HG02642 (cell line): ENCODE data around the gene RPS6KA1.

ENCODE experiments used
- ATAC-seq: cut with Tn5 transposase; IDR thresholded peaks from one replicate; pipeline ENCODE4 v1.9.1; 2021; ENCODE audit warnings: mild to moderate bottlenecking; ENCODE audit not compliant: unreplicated experiment, poor library complexity

Gene RPS6KA1

DNA sequence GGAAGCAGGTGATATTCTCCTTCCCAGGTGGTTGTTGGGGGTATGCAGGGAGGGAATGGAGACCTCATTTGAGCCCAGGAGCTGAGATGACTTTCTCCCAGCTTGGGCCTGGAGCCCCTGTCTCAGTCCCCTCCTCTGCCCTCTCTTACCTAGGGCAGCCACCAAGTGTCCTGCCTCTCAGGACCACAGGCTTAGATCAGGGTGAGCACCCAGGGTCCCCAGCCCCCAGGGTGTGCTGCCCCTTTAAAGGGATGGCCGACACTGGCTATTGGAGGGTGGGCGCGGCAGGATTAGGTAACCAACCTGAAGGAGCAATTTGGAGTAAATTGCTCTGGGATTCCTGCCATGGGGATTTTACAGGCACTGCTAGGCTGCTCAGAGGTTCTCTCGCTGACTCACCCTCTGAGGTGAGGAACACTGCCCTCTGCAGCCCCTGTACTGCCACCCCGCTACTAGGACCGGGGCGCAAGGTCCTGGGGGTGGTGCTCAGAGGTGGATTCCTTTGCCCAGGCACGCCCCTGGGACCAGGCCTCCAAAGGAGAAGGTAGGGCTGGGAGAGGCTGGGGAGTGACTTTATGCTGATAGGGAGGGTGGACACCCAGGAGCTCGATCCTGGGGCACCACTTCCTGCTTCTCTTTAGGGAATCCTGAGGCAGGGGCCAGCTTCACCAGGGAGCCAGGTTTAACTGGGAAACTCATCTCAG, 1.5 kb downstream of the RPS6KA1 start:
- ATAC-seq: no peak

DNA sequence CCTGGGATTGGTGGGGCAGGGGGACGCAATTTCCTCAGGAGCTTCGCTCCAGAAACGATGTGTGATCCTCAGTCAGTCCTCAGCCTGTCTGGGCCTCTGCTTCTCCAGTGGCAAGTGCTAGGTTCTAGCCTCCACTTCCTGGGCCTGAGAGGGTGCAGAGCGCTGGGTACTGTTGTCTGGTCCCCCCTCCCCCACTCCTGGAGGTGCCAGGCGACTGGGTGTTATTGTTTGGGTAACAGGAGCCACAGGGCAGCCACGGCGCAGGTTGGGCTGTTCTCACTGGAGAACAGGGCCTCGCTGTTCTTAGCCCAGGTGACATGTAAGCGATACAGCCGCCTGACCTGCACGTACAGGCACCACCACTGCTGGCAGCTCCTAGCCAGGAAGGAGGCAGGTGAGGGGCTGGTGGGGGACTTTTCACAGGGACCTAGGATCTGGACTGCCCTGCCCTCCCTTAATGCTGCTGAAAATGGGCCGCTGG, 2.1 kb downstream of the RPS6KA1 start:
- no peak for ATAC-seq

DNA sequence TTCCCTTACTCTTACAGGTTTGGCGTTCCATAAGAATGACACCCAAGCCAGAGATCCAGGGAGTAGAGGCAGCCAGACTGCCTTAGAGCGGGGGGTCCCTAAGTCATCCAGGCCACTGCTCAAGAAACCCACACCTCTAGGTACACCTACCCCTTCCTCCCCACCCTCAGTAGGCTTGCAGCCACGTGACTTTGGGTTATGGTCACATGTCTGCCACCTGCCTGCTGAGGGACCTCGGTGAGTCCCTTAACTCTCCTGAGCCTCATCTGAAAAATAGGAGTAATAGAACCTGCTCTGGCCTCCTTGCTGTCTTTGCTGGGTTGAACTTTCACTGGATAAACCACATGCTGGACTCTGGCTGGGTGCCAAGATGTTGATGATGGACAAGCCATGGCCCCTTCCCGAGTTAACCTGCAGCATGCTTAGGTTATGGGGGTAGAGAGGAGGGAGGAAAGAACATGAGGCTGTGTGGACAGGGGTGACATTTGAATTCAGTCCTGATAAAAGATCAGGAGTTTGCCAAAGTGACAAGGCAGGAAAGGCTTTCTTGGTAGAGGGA, 4.5 kb downstream of the RPS6KA1 start:
- no peak for ATAC-seq

DNA sequence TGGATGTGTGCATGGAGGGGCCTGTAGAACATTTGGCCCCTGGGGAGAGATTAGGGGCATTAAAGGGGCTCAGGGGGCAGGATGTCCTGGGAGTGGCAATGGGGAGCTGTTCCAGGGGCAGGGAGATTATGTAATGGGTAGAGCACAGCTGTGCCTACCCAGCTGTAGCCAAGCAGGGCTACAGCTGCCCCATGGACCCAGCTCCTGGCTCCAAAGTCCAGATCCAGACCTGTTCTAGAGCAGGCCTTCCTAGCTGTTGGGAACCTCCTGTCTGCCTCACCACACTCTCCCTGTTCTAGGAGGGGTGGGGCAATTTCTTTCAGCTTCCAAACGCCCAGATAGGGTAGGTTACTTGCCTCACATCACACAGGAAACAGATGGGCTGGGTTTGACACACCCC, 5.6 kb downstream of the RPS6KA1 start:
- ATAC-seq: no peak

DNA sequence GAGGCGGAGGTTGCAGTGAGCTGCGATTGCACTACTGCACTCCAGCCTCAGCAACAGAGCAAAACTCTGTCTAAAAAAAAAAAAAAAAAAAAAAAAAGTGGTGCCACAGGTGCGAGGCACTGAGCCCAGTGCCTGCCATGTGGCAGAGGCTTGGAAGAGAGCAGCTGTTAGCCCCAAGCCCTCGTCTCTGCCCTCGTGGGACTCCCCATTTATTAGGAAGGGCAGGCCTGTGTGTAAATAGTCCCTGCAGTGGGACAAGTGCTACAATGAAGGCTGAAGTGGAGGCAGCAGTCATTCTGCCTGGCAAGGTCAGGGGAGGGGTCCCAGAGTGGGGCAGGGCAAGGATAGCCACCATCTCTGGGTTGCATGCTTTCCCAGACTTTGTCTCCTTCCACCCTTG, 6.5 kb downstream of the RPS6KA1 start:
- ATAC-seq: no peak

DNA sequence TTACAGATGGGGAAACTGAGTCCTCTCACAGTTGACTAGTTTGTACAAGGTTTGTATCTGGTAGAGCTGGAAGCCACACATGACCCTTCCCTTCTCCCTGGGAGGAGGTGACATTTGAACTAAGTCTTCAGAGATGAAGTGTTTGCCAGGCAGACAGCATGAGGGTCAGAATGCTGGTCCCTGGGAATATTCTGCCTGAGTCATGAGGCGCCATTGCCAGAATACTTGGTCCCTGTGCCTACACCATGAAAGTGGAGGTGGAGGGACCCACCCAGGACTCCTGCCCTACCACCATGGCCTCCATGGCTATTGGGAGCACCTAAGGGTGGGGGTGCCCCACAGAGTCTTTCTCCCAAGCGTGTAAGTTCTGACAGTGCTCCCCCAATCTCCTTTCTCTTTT, 7.0 kb downstream of the RPS6KA1 start:
- no peak for ATAC-seq

DNA sequence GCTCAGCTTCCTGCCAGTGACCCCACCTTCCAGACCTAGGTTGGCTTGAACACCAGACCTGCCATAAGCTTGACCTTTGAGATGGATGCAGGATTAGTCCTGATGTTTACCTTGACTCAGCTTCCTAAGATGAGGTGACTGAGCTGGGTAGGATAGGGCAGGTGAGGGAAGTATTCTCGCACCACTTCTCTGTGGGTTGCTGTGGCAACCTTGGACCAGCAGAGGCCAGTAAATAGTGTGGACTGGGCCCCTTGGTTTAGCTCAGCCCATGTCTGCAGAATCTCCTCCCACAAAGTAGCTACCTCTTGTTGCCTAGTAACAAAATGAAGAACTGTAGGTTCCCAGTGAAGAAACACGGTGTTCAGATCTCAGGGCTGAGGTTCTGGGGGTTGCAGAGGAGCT, 8.4 kb downstream of the RPS6KA1 start:
- no peak for ATAC-seq

DNA sequence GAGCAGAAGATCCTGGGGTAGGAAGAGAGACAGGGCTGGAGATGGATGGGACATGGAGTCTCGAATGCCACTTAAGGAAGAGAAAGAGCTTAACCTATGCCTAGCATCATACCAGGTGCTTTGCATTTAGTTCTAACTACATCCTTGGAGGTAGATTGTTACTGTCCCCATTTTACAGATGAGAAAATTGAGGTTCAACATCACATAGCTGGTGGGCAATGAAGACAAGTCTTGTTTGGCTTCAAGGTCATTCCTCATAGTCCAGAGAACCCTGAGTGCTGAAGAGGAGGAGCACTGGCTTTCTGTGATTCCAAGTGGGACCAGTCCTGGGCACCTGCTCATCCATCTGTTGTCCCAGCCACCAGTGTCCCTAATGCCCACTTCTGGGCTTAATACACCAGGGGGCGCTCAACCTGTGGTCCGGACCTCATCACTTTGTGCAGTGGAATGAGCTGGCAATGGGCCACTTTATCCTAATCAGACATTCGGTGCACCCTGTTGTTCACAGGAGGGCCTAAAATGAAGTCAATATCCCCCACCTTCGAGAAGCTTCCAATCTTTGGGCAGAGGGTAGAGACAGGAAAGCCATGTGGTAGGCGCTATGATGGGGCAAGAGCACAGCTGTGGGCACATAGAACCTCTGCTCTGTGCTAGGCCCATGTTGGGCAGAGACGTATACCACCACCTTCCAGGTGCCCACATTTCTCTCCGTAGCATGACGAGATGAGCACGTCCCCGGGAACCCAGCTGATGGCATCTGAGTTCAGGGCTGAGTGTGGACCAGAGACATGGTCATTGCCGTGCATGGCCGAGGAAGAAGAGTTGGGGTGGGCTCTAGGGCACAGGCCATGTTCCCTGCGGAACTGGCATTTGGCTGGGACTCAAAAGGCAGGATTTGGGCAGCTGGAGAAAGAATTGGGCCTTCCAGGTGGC, 9.2 kb downstream of the RPS6KA1 start:
- no peak for ATAC-seq

DNA sequence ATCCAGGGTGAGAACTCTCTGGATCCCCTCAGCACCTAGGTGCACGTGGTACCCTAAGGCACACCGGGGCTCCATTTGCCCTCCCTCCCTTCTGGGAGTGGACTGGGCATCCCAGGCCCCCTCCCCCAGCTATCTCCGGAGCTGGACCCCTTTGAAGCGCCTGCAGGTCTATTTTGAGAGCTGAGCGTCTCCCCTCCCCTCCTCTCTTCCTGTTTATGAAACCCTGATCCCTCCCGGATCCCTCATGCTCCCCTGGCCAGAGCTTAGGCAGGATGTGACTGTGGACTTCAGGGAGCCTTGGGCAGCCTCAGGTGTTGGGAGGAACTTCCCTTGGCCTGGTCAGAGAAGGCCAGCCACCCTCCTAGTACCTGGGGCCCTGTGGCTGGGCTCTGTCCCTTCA, 10.2 kb downstream of the RPS6KA1 start:
- ATAC-seq: no peak

DNA sequence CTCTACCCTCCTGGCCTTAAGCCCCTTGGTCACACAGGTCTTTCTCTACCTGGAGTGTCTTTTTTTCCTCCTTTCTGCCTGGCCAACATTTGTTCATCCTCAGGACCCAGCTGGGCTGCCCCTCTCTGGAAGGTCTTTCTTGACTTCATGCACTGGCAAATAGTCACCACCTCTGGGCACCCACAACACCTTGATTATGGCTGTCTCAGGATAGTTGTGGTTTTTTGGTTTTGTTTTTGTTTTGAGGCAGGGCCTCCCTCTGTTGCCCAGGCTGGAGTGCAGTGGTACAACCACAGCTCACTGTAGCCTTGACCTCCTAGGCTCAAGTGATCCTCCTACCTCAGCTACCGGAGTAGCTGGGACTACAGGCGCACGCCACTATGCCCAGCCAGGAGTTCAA, 10.8 kb downstream of the RPS6KA1 start:
- ATAC-seq: no peak

DNA sequence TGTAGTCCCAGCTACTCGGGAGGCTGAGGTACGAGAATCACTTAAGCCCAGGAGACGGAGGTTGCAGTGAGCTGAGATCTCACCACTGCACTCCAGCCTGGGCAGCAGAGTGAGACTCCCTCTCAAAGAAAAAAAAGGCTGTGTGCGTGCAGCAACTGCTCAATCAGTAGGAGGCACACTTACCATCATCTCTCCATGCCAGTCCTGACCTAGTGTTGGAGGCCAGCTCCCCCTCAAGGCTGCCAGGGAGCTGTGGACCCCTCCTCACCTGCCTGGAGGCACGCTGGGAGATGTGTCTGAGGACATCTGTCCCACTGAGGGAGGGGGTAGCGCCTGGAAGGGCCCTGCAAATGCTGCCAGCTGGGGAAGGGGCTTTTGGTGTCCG, 11.9 kb downstream of the RPS6KA1 start:
- no peak for ATAC-seq

DNA sequence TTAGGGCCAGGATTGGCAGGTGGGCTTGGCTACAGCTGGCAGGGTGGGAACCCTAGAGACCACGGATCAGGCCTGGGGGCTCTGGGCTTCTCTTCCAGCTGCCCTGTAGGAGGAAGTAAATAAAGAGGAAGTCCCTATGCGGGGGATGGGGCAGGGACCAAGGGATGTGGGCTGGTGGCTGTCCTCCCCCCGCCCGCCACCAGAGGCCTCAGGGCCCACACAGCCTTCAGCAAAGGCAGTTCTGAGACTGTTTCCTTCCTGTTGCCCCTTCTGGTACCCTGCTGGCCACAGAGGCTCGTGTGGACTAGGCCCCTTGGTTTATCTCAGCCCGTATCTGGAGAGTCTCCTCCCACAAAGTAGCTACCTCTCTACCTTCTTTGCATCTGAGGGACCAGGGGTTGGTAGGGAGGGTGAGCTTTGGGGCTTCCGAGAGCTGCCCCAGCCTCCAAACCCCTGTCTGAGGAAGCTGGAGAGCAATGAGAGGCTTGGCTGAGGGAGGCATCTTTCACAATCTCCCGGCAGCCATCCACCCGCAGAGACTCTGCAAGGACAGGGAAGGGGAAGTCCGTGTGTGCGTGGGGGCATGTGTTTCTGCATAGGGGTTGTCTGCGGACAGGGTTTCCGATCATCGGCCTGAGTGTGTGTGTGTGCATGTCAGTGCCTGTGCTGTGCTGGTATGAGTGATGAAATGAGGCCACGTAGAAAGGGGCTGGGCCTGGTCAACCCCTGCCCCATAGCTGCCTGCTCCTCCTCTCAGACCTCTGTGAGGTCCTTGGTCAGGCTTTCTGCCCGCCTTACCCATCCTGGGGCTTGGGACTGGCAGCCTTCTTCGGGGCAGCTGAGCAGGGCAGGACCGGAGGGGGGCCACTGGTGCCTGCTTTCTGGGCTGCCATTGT, 12.5 kb downstream of the RPS6KA1 start:
- ATAC-seq: peak; percentile 56

DNA sequence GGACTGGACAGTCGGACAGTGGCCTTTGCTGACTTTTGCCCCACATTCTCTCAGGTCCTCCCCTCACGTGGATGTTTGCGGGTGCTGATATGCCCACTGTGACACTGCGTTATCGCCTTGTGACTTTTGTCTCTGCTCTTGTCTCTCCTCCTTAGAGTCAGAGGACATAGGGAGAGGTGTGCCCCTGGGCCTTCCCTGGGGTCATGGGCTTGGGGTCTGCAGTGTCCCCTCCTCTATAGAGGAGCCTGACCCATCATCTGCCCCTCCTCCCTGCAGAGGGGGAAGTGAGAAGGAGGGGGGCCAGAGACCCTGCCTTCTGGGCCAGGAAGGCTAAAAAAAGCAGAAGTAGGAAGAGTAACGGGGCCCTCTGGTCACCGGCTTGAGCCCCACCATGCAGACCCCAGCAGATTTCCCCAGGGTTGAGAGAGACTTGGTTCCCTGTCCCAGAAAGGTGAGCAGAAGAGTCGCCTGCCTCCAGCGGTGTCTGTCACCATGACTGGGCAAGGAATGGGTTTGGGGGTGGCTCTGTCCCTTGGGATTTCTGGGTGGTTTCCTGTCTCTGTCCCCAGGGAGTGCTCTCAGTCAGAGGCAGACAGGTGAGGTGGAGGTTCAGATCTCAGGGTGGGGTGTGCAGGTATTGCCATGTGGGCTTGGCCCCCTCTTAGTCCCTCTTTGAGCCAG, 13.3 kb downstream of the RPS6KA1 start:
- no peak for ATAC-seq

DNA sequence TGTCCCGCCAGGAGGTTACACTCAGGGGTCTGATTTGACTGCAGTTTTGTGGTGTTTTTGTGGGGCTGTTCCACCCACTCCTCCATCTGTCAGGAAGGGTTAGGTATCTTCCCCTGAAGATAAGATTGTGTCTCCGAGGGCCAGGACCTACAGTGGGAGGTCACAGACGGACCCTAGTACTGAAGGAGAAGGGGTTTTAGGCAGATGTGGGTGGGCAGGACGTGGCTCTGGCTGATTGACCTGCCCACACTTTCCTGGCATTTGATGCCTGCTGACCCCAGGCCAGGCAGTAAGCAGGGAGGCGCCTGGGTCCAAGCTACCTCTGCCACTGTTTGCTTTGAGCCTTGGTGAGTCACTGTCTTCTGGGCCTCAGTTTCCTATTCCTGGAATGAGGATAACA, 13.9 kb downstream of the RPS6KA1 start:
- ATAC-seq: no peak

DNA sequence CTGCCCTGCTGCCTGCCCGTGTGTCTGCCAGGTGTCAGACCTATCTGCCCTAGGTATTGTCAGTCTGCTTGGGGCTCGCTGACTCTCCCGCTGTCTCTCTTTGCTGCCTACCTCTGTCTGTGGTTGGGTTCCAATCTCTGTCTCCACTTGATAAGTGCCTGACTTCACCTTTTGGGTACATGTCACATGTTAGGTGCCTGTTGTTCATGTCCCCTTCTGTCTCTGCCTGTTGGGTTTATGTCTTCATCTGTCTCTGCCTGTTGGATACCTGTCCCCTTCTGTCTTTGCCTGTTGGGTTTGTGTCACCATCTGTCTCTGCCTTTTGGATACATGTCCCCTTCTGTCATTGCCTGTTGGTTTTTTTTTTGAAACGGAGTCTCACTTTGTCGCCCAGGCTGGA, 14.6 kb downstream of the RPS6KA1 start:
- no peak for ATAC-seq

DNA sequence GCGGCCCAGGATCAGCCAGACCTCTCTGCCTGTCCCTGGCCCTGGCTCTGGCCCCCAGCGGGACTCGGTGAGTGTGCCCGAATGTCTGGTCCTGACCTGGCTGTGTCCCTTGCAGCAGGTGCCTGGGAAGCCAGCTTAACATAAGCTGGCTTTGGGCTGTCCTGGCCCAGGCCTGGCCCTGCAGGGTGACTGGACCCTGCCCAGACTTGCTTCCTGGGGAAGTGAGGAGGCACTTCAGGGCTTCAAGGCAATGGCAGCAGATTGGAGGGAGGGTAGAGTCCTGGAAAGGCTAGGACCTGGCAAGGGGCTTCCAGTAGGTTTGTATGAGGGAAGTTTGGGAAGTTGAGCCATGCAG, 16.4 kb downstream of the RPS6KA1 start:
- ATAC-seq: no peak

DNA sequence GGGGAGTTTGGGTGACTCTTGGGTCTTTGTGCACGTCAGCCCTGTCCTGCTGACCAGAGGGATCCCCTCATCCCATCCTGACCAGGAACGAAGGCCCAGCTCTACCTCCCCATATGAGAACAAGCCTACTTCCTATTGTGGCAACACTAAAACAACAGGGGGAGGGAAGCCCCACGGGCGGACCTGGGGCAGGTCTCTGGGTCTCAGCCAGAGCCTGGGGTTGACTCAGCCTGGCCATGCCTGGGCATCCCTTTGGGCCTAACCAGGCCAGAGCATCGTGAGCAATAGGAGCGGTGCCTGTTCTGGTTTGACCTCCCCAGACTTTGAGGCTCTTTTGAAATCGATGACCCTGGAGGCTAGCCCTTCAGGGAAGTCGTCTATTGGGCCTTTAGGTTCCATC, 16.8 kb downstream of the RPS6KA1 start:
- no peak for ATAC-seq

DNA sequence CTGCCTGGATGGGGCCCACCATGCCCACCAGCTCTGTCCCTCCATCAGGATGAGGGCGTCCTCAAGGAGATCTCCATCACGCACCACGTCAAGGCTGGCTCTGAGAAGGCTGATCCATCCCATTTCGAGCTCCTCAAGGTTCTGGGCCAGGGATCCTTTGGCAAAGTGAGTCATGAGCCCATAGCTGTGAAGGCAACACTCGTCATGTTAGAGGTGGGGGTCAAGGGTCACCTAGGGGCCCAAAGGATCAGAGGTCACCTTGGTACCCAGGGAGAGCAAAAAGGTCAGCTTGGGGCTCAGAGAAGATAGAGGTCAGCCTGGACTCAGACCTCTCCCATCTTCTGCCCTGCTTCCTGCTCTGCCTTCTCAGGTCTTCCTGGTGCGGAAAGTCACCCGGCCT, 17.3 kb downstream of the RPS6KA1 start:
- ATAC-seq: no peak

DNA sequence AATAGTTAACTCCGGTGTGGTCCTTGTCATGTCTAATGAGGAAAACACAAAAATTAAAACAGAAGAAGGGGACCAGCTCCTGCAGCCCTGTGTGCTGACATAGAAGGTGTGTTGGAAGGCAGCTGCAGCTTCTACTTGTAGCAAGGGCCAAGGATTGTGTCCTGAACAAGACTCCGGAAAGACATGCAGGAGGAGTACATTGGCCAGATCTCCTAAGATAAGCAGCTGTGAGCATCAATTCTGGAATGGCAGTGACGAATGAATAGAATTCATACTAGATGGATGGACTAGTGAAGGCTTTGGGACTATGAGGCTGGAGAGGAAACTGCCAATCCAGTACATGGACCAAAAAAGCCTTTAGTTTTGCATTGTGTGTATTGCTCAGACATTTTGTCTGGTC, 19.3 kb downstream of the RPS6KA1 start:
- no peak for ATAC-seq

DNA sequence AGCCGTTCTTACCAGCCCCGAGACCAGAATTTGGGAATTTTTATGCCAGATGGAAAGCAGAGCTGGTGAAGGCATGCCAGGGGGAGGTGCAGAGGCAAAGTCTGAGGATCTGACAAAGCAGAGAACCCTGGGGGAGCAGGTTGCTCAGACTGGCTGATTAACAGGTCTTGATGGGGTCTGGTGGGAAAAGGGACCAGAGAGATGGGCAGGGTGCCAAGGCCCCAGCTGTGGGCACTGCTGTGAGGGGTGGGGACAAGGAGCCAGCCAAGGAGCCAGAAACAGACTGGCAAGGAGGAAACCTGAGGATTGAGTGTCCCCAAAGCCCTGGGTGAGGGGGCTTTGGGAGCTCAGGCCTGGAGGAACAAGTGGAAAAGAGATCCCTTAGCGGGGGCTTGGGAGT, 21.4 kb downstream of the RPS6KA1 start:
- ATAC-seq: no peak
